Neural crest cell (in vitro differentiated cells): ENCODE results near the gene SKIC3. TPM values are rescaled to one million over a fixed set of nuclear protein-coding genes. Genes with fewer than 3 reads are reported as not detected.

Experiments
- DNase-seq: peaks from one replicate; pipeline ENCODE4 v3.0.0; 2021; ENCODE audit warnings: low read depth, mixed read lengths, low spot score
- H3K27ac Mint-ChIP-seq: one replicate; pipeline ENCODE4 v1.8.0; 2021; ENCODE audit warnings: mild to moderate bottlenecking, mixed read lengths; ENCODE audit not compliant: unreplicated experiment
- H3K27me3 Mint-ChIP-seq: 2 replicates; pipeline ENCODE4 v1.8.0; 2021; ENCODE audit warnings: low read depth, mild to moderate bottlenecking, mixed read lengths
- H3K36me3 Mint-ChIP-seq: 2 replicates; pipeline ENCODE4 v1.8.0; 2021; ENCODE audit warnings: low read depth, mild to moderate bottlenecking, mixed read lengths
- H3K4me1 Mint-ChIP-seq: 2 replicates; pipeline ENCODE4 v1.8.0; 2021; ENCODE audit warnings: mixed read lengths
- H3K4me3 Mint-ChIP-seq: one replicate; pipeline ENCODE4 v1.8.0; 2021; ENCODE audit warnings: mild to moderate bottlenecking, mixed read lengths
- H3K9me3 Mint-ChIP-seq: 2 replicates; pipeline ENCODE4 v1.8.0; 2021; ENCODE audit warnings: mixed read lengths
- long read RNA-seq: library from polyadenylated mRNA; unstranded; transcript quantifications from one replicate; pipeline ENCODE4 v2.0.0, GENCODE V29; 2020
- total RNA-seq: library from RNA; stranded (reverse); gene quantifications from 2 replicates; pipeline ENCODE4 v1.2.1, GENCODE V29; 2021
- TF ChIP-seq, protein P1 (sequence below): fragments of 200-600 bp; sonication (generic); conservative IDR thresholded peaks from 2 replicates; pipeline ENCODE4 v1.5.0; 2021; ENCODE audit warnings: antibody characterized with exemption, mild to moderate bottlenecking

SKIC3 gene
- 77.0 and 79.3 TPM in 2 replicates for total RNA-seq
- long read RNA-seq, full-length matches to known transcripts: 2 of 76 reads
- long read RNA-seq, partial matches to known transcripts: 60 of 76 reads
- long read RNA-seq, other reads (novel, unspliced or antisense): 14 of 76 reads

DNA sequence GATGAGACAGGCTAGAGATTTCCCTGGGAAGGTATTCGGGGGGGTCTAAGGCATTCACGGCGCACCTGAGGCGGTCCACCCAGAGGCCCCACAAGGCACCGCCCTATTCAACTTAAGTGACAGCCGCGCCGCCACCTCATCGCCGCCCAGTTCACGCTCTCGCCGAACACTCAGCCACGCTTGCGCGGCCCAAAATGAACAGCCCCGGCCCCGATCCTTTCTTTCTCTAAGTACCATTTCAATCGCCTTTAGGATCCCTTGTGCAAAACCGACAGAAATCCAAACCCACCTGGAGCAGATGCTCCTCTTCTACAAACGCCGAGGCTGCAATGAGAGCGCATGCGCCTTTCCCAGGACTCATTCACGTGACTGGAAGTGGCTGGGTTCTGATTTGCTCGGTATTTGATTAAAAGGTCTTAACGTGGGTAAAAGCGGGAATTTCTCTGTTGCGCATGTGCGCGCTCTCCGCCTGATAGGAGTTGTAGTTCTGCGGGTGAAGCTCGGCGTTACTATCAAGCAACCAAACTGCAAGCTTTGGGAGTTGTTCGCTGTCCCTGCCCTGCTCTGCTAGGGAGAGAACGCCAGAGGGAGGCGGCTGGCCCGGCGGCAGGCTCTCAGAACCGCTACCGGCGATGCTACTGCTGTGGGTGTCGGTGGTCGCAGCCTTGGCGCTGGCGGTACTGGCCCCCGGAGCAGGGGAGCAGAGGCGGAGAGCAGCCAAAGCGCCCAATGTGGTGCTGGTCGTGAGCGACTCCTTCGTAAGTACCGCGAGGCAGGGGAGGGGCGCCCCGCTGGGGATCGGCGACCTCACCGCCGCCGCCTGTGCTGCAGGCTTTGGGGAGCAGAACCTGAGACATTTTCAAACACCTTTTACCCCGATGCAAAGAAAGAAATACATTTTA, at the start of gene SKIC3, which contains the start of gene ARSK:
Gene SKIC3 (minus strand): TSS at position 331 of the 902 bp plus-strand sequence. CDS start 7,827 bp downstream, outside the sequence.
Gene ARSK (plus strand): TSS at position 455 of the 902 bp plus-strand sequence. CDS start 178 bp downstream, at position 633.
- Mint-ChIP-seq H3K27me3 (no peaks in the 10 kb centered on the region), H3K4me1 (peaks cover 34% of the 10 kb centered on the region), H3K4me3 (peak within 1 kb of the TSS; percentile 96), H3K9me3 (no peaks in the 10 kb centered on the region), H3K27ac (peak within 1 kb of the TSS; percentile 79), H3K36me3 (peaks cover 3% of the 10 kb centered on the region)
- TF ChIP-seq, protein P1, sequence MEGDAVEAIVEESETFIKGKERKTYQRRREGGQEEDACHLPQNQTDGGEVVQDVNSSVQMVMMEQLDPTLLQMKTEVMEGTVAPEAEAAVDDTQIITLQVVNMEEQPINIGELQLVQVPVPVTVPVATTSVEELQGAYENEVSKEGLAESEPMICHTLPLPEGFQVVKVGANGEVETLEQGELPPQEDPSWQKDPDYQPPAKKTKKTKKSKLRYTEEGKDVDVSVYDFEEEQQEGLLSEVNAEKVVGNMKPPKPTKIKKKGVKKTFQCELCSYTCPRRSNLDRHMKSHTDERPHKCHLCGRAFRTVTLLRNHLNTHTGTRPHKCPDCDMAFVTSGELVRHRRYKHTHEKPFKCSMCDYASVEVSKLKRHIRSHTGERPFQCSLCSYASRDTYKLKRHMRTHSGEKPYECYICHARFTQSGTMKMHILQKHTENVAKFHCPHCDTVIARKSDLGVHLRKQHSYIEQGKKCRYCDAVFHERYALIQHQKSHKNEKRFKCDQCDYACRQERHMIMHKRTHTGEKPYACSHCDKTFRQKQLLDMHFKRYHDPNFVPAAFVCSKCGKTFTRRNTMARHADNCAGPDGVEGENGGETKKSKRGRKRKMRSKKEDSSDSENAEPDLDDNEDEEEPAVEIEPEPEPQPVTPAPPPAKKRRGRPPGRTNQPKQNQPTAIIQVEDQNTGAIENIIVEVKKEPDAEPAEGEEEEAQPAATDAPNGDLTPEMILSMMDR: peak; percentile 55
- DNase-seq: peak; percentile 84

- no peak for DNase-seq
- no peaks in the 10 kb centered on the region for H3K9me3 Mint-ChIP-seq
- TF ChIP-seq, protein P1: no peak
These were observed 45.8 kb upstream of the SKIC3 start for GRCh38 chr5:95600557-95600956.

GRCh38 chr5:95599252-95599651, 44.5 kb upstream of the SKIC3 start:
- no peaks in the 10 kb centered on the region for H3K9me3 Mint-ChIP-seq
- no peaks in the 10 kb centered on the region for H3K27me3 Mint-ChIP-seq
- peaks cover 3% of the 10 kb centered on the region for H3K36me3 Mint-ChIP-seq
- DNase-seq: no peak
- no peak overlapping the region for H3K27ac Mint-ChIP-seq
- TF ChIP-seq, protein P1: no peak
- H3K4me3 Mint-ChIP-seq: no peak overlapping the region
- H3K4me1 Mint-ChIP-seq: no peaks in the 10 kb centered on the region

More at GRCh38 chr5:95600557-95600956, 45.8 kb upstream of the SKIC3 start:
- Mint-ChIP-seq H3K36me3 (peaks cover 3% of the 10 kb centered on the region), H3K4me1 (no peaks in the 10 kb centered on the region), H3K27ac (no peak overlapping the region), H3K27me3 (no peaks in the 10 kb centered on the region), H3K4me3 (no peak overlapping the region)

GRCh38 chr5:95595289-95595931, 40.6 kb upstream of the SKIC3 start:
- no peak overlapping the region for H3K27ac Mint-ChIP-seq
- TF ChIP-seq, protein P1: no peak
- no peak overlapping the region for H3K4me3 Mint-ChIP-seq
- no peaks in the 10 kb centered on the region for H3K27me3 Mint-ChIP-seq
- DNase-seq: no peak
- no peaks in the 10 kb centered on the region for H3K36me3 Mint-ChIP-seq
- no peaks in the 10 kb centered on the region for H3K9me3 Mint-ChIP-seq
- H3K4me1 Mint-ChIP-seq: no peaks in the 10 kb centered on the region

- TF ChIP-seq, protein P1: no peak
- H3K36me3 Mint-ChIP-seq: peaks cover 5% of the 10 kb centered on the region
- no peaks in the 10 kb centered on the region for H3K27me3 Mint-ChIP-seq
- peaks cover 5% of the 10 kb centered on the region for H3K4me1 Mint-ChIP-seq
- DNase-seq: no peak
- no peaks in the 10 kb centered on the region for H3K9me3 Mint-ChIP-seq
- no peak overlapping the region for H3K27ac Mint-ChIP-seq
- H3K4me3 Mint-ChIP-seq: no peak overlapping the region
These were observed 36.7 kb upstream of the SKIC3 start for GRCh38 chr5:95591490-95591901.
